HEK293 (cell line): Measurements from ENCODE around the gene PGBD1.
A peak's percentile ranks its signal among the peaks of the same experiment; 100 is the strongest.

Source experiments
- CTCF ChIA-PET: fragments of 350-600 bp; formaldehyde crosslinking; extraction: SDS; loops from one replicate; lab custom pipeline; 2021; ENCODE audit warnings: antibody characterized with exemption; lab: Yijun Ruan, JAX
- POLR2A ChIA-PET: fragments of 300-600 bp; formaldehyde crosslinking; extraction: SDS; loops from one replicate; lab custom pipeline; 2020; ENCODE audit warnings: antibody characterized with exemption, inconsistent platforms; lab: Yijun Ruan, JAX
- H3K27ac ChIP-seq: fragments of 200-500 bp; sonication (Bioruptor generic); 2 replicates; pipeline ENCODE4 v1.5.1; 2014; ENCODE audit warnings: low read depth, low read length, control low read depth, inconsistent platforms; ENCODE audit errors: extremely low read depth
- H3K36me3 ChIP-seq, 2 experiments: fragments of 200-500 bp in 1 of 2; sonication (Bioruptor generic) in 1 of 2; 1 replicate in 1 of 2; 2 replicates in 1 of 2; pipeline ENCODE4 v1.5.1; 2014 to 2017; ENCODE audit warnings: inconsistent platforms in 2 of 2, low read length in 2 of 2; ENCODE audit not compliant: control insufficient read depth in 2 of 2, insufficient read depth in 1 of 2
- H3K4me1 ChIP-seq: fragments of 200-500 bp; sonication (Bioruptor generic); 2 replicates; pipeline ENCODE4 v1.5.1; 2014; ENCODE audit warnings: mild to moderate bottlenecking, low read length, inconsistent platforms; ENCODE audit not compliant: control insufficient read depth, insufficient read depth
- H3K4me3 ChIP-seq: 2 replicates; pipeline ENCODE4 v1.5.1; 2011; ENCODE audit warnings: low read depth, mild to moderate bottlenecking, control low read depth, low read length, moderate library complexity
- H3K9me3 ChIP-seq: fragments of 200-500 bp; sonication (Bioruptor generic); 2 replicates; pipeline ENCODE4 v1.5.1; 2014; ENCODE audit warnings: low read depth, low read length, inconsistent platforms; ENCODE audit not compliant: control insufficient read depth, insufficient read depth
- ELK4 ChIP-seq: IDR thresholded peaks from 2 replicates; pipeline ENCODE4 v1.6.1; 2011; ENCODE audit warnings: mild to moderate bottlenecking, low read depth, low read length, borderline replicate concordance
- KLF16 ChIP-seq: fragments of 450-650 bp; formaldehyde crosslinking; IDR thresholded peaks from 2 replicates; pipeline ENCODE4 v1.5.1; 2017; ENCODE audit warnings: missing biosample characterization, missing genetic modification characterization
- KLF7 ChIP-seq: fragments of 450-650 bp; formaldehyde crosslinking; IDR thresholded peaks from 2 replicates; pipeline ENCODE4 v1.5.1; 2016; ENCODE audit warnings: missing biosample characterization, missing genetic modification characterization, borderline replicate concordance
- KLF8 ChIP-seq: fragments of 450-650 bp; formaldehyde crosslinking; IDR thresholded peaks from 2 replicates; pipeline ENCODE4 v1.5.1; 2016; ENCODE audit warnings: missing biosample characterization, missing genetic modification characterization
- OSR2 ChIP-seq: fragments of 450-650 bp; formaldehyde crosslinking; IDR thresholded peaks from 2 replicates; pipeline ENCODE4 v1.5.1; 2016; ENCODE audit warnings: missing biosample characterization, missing genetic modification characterization
- SP2 ChIP-seq: fragments of 450-650 bp; formaldehyde crosslinking; IDR thresholded peaks from 2 replicates; pipeline ENCODE4 v1.5.1; 2016; ENCODE audit warnings: missing biosample characterization, missing genetic modification characterization
- YY2 ChIP-seq: fragments of 450-650 bp; formaldehyde crosslinking; IDR thresholded peaks from 2 replicates; pipeline ENCODE4 v1.5.1; 2016; ENCODE audit warnings: missing biosample characterization, missing genetic modification characterization
- ZBTB10 ChIP-seq: fragments of 450-650 bp; formaldehyde crosslinking; IDR thresholded peaks from 2 replicates; pipeline ENCODE4 v1.5.1; 2016; ENCODE audit warnings: missing biosample characterization, missing genetic modification characterization
- ZBTB44 ChIP-seq: fragments of 450-650 bp; IDR thresholded peaks from 2 replicates; pipeline ENCODE4 v1.5.1; 2018; ENCODE audit warnings: missing biosample characterization, mild to moderate bottlenecking, missing genetic modification characterization
- ZBTB49 ChIP-seq: fragments of 450-650 bp; formaldehyde crosslinking; IDR thresholded peaks from 2 replicates; pipeline ENCODE4 v1.5.1; 2016; ENCODE audit warnings: missing biosample characterization, missing genetic modification characterization, low read depth
- ZFP37 ChIP-seq: fragments of 450-650 bp; formaldehyde crosslinking; IDR thresholded peaks from 2 replicates; pipeline ENCODE4 v1.5.1; 2016; ENCODE audit warnings: missing biosample characterization, missing genetic modification characterization
- ZFP69B ChIP-seq: fragments of 450-650 bp; formaldehyde crosslinking; IDR thresholded peaks from 2 replicates; pipeline ENCODE4 v1.5.1; 2016; ENCODE audit warnings: missing biosample characterization, missing genetic modification characterization
- ZIC2 ChIP-seq: fragments of 450-650 bp; formaldehyde crosslinking; IDR thresholded peaks from 2 replicates; pipeline ENCODE4 v1.5.1; 2016; ENCODE audit warnings: missing biosample characterization, missing genetic modification characterization
- ZNF114 ChIP-seq: fragments of 450-650 bp; formaldehyde crosslinking; IDR thresholded peaks from 2 replicates; pipeline ENCODE4 v1.5.0; 2017; ENCODE audit warnings: missing biosample characterization, missing genetic modification characterization
- ZNF214 ChIP-seq: fragments of 450-650 bp; formaldehyde crosslinking; IDR thresholded peaks from 2 replicates; pipeline ENCODE4 v1.5.1; 2017; ENCODE audit warnings: missing biosample characterization, mild to moderate bottlenecking, missing genetic modification characterization, borderline replicate concordance
- ZNF24 ChIP-seq: fragments of 450-650 bp; formaldehyde crosslinking; IDR thresholded peaks from 2 replicates; pipeline ENCODE4 v1.5.1; 2016; ENCODE audit warnings: missing biosample characterization, missing genetic modification characterization
- ZNF391 ChIP-seq: fragments of 450-650 bp; formaldehyde crosslinking; IDR thresholded peaks from 2 replicates; pipeline ENCODE4 v1.5.1; 2016; ENCODE audit warnings: low read depth, missing biosample characterization, missing genetic modification characterization, borderline replicate concordance
- ZNF433 ChIP-seq: fragments of 450-650 bp; formaldehyde crosslinking; IDR thresholded peaks from 2 replicates; pipeline ENCODE4 v1.5.1; 2016; ENCODE audit warnings: missing biosample characterization, missing genetic modification characterization, low read depth
- ZNF521 ChIP-seq: fragments of 450-650 bp; formaldehyde crosslinking; IDR thresholded peaks from 2 replicates; pipeline ENCODE4 v1.5.1; 2017; ENCODE audit warnings: missing biosample characterization, mild to moderate bottlenecking, missing genetic modification characterization
- ZNF555 ChIP-seq: fragments of 450-650 bp; formaldehyde crosslinking; conservative IDR thresholded peaks from 2 replicates; pipeline ENCODE4 v1.5.1; 2017; ENCODE audit warnings: missing biosample characterization, mild to moderate bottlenecking, missing genetic modification characterization, inconsistent platforms
- ZNF561 ChIP-seq: fragments of 450-650 bp; IDR thresholded peaks from 2 replicates; pipeline ENCODE4 v1.5.1; 2018; ENCODE audit warnings: missing biosample characterization, missing genetic modification characterization, borderline replicate concordance
- ZNF654 ChIP-seq: fragments of 450-650 bp; formaldehyde crosslinking; IDR thresholded peaks from 2 replicates; pipeline ENCODE4 v1.5.1; 2016; ENCODE audit warnings: low read depth, missing biosample characterization, missing genetic modification characterization
- ZNF701 ChIP-seq: fragments of 450-650 bp; formaldehyde crosslinking; IDR thresholded peaks from 2 replicates; pipeline ENCODE4 v1.5.1; 2016; ENCODE audit warnings: missing biosample characterization, missing genetic modification characterization
- ZNF792 ChIP-seq: fragments of 450-650 bp; formaldehyde crosslinking; IDR thresholded peaks from 2 replicates; pipeline ENCODE4 v1.5.1; 2016; ENCODE audit warnings: missing biosample characterization, missing genetic modification characterization
- ZNF830 ChIP-seq: fragments of 450-650 bp; IDR thresholded peaks from 2 replicates; pipeline ENCODE4 v1.5.0; 2018; ENCODE audit warnings: missing biosample characterization, missing genetic modification characterization, low read depth, mild to moderate bottlenecking, moderate library complexity
- ZSCAN30 ChIP-seq: fragments of 450-650 bp; IDR thresholded peaks from 2 replicates; pipeline ENCODE4 v1.5.1; 2018; ENCODE audit warnings: missing biosample characterization, mild to moderate bottlenecking, missing genetic modification characterization, moderate library complexity
- ZSCAN4 ChIP-seq: fragments of 450-650 bp; formaldehyde crosslinking; IDR thresholded peaks from 2 replicates; pipeline ENCODE4 v1.5.1; 2017; ENCODE audit warnings: missing biosample characterization, missing genetic modification characterization

The PGBD1 gene

GRCh38 chr6:28266962-28267694 is 14.2 kb upstream of the PGBD1 start, which contains the start of gene ZSCAN26 (continued):
- no peak for TF ChIP-seq ZBTB10
- no peak for TF ChIP-seq ZNF654 (tag by site-specific recombination)
- TF ChIP-seq ZFP69B, result peak; percentile 24; the same call in 1 of the 2 replicates
- peak; percentile 33 for TF ChIP-seq ZIC2 (tag by site-specific recombination)
- peak; percentile 93; the same call in 1 of the 2 replicates for TF ChIP-seq ZNF561 (tag by site-specific recombination)
- no peak for TF ChIP-seq ZNF214 (tag by site-specific recombination)
- TF ChIP-seq ZSCAN30, result peak; percentile 85
- TF ChIP-seq ZBTB44 (tag by site-specific recombination), result no peak
- TF ChIP-seq ZNF24 (tag by site-specific recombination), result peak; percentile 68; the same call in 1 of the 2 replicates
- TF ChIP-seq ZNF391 (tag by site-specific recombination), result no peak
- TF ChIP-seq ZBTB49 (tag by site-specific recombination), result no peak
- TF ChIP-seq ZSCAN4 (tag by site-specific recombination), result no peak
- no peak for TF ChIP-seq ZNF830 (tag by site-specific recombination)
- TF ChIP-seq KLF16 (tag by site-specific recombination), result no peak
- TF ChIP-seq ZFP37 (tag by site-specific recombination), result peak; percentile 79; the same call in 1 of the 2 replicates
- TF ChIP-seq, all 188 proteins: peak for 59

GRCh38 chr6:28267695-28268059 is 13.7 kb upstream of the PGBD1 start:
- Histone ChIP-seq H3K4me1 (peaks cover 20% of the 10 kb centered on the region; the same call in 1 of the 2 replicates), H3K36me3 (peaks cover 4 to 13% of the 10 kb centered on the region in 2 experiments; a peak in 1 of 3 replicates)
- TF ChIP-seq SP2 (tag by site-specific recombination), result no peak
- TF ChIP-seq ZNF701 (tag by site-specific recombination), result no peak
- no peak for TF ChIP-seq KLF7
- no peak for TF ChIP-seq OSR2 (tag by site-specific recombination)
- no peak for TF ChIP-seq ZNF792 (tag by site-specific recombination)
- TF ChIP-seq ZNF433, result no peak
- TF ChIP-seq KLF8, result no peak
- TF ChIP-seq ZNF114 (tag by site-specific recombination), result no peak
- TF ChIP-seq ZNF555 (tag by site-specific recombination), result no peak
- no peak for TF ChIP-seq ZNF561 (tag by site-specific recombination)
- no peak for TF ChIP-seq YY2
- TF ChIP-seq ZNF521, result no peak
- TF ChIP-seq ELK4, result no peak
- TF ChIP-seq, all 188 proteins: peak for 0
- H3K9me3 ChIP-seq, result no peaks in the 10 kb centered on the region
- peak overlapping the region; percentile 89 for H3K4me3 ChIP-seq
- CTCF ChIA-PET, result interaction anchor here (0.6 to 3.3 kb wide), 9 partner anchors 11 to 1417 kb away, joined by 3 to 19 read pairs (median 4); partner anchors contain the start of gene PGBD1
- H3K27ac ChIP-seq, result peak overlapping the region; percentile 77; the same call in 1 of the 2 replicates
- POLR2A ChIA-PET, result interaction anchor here (0.8 to 3.4 kb wide), 22 partner anchors 8 to 429 kb away, joined by 3 to 62 read pairs (median 6); partner anchors contain the start of genes PGBD1, ZKSCAN4, ZKSCAN8 and ZSCAN16
